ENCODE results near the gene BCL11B. TPM values are rescaled to one million over a fixed set of nuclear protein-coding genes. Genes with fewer than 3 reads are reported as not detected.
A peak's percentile ranks its signal among the peaks of the same experiment; 100 is the strongest.

BCL11B gene
- total and polyA plus RNA-seq, 2 donors (not counting 1 experiment from before 2014, with no cell fraction given) = under 0.01 TPM; not detected in 1

DNA sequence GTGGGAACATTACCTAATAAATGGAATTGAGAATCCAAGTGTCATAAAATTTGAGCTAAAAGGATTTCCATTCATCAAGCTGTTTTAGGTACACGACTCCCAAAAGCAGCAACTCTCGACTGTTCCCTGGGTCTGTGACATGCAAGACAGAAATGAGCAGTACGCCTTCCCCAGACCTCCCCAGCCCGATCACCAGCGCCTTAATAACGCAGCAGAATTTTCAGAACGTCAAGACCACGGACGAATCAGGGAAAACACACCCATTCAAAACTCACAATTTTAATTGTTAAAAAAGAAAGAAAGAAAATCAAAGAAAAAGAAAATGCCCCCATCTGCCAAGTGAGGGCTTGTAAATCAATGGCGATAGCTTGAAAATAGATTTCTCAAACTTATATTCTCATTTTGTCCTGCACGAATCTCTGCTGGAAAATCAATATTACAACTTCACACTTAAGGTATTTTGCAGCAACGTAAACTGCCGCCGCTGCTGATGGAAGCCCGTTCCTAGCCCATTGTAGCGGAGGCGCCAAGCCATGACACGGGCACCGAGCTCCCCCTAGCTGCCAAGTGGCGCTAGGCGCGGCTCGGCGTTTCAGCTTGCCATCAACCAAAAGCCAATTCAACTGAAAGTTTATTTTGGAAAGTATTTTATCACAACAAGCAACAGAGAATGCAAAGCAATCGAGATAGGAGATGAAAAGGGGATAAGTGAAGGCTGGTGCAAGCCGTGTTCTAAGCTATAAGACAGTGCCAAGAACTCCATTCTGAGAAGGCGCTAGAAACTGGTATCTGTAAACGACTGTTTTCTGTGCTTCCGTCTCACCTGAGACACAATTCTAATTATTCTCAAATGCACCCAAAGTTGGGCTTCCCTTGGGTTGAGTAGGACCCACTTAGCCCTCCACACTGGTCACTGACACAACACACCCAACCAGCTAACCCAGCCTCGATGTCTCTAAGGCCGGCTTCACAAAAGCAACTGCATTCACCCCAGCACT, 5.5 kb downstream of the BCL11B start:
- H3K27me3 ChIP-seq (ENCODE audit: control insufficient read depth, insufficient read depth, low read length) = peaks cover 11% of the 10 kb centered on the region
- DNase-seq (ENCODE audit: low read depth in 2 of 2) = peak; percentile 50 to 67

GRCh38 chr14:99265571-99265970, 6.4 kb downstream of the BCL11B start:
- no peak for TF ChIP-seq EZH2 (IDR thresholded peaks at IDR 0.05; ENCODE audit: low read length, missing control alignments)
- TF ChIP-seq, protein P1, sequence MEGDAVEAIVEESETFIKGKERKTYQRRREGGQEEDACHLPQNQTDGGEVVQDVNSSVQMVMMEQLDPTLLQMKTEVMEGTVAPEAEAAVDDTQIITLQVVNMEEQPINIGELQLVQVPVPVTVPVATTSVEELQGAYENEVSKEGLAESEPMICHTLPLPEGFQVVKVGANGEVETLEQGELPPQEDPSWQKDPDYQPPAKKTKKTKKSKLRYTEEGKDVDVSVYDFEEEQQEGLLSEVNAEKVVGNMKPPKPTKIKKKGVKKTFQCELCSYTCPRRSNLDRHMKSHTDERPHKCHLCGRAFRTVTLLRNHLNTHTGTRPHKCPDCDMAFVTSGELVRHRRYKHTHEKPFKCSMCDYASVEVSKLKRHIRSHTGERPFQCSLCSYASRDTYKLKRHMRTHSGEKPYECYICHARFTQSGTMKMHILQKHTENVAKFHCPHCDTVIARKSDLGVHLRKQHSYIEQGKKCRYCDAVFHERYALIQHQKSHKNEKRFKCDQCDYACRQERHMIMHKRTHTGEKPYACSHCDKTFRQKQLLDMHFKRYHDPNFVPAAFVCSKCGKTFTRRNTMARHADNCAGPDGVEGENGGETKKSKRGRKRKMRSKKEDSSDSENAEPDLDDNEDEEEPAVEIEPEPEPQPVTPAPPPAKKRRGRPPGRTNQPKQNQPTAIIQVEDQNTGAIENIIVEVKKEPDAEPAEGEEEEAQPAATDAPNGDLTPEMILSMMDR (conservative IDR thresholded peaks at IDR 0.05 in 1 of 2, IDR thresholded peaks at IDR 0.05 in 1 of 2; ENCODE audit: low read depth in 1 of 2, low read length in 2 of 2) = no peak
- no peak for DNase-seq (ENCODE audit: low read depth in 2 of 2)
- no peaks in the 10 kb centered on the region for H3K36me3 ChIP-seq (ENCODE audit: control insufficient read depth, insufficient read depth, low read length)
- H3K27ac ChIP-seq (ENCODE audit: insufficient read depth, low read length) = no peak overlapping the region
- H3K9ac ChIP-seq (ENCODE audit: insufficient read depth, low read length) = no peak overlapping the region
- H2AFZ ChIP-seq (ENCODE audit: low read length) = no peak overlapping the region
- no peak overlapping the region for H3K4me3 ChIP-seq (replicated peaks in 1 of 4; ENCODE audit: control extremely low read depth in 1 of 4, insufficient read depth in 1 of 4, low read depth in 3 of 4, low read length in 4 of 4)
- no peaks in the 10 kb centered on the region for H3K79me2 ChIP-seq (ENCODE audit: control insufficient read depth, insufficient read depth, low read length)
- peaks cover 10% of the 10 kb centered on the region for H3K27me3 ChIP-seq (ENCODE audit: control insufficient read depth, insufficient read depth, low read length)
- no peak overlapping the region for H3K4me2 ChIP-seq (ENCODE audit: extremely low read depth, insufficient read depth, low read length)
- no peaks in the 10 kb centered on the region for H3K4me1 ChIP-seq (ENCODE audit: control insufficient read depth, extremely low read depth, insufficient read depth, low read length)
- H4K20me1 ChIP-seq (ENCODE audit: control insufficient read depth, extremely low read depth, insufficient read depth, low read length) = no peaks in the 10 kb centered on the region
- H3K9me3 ChIP-seq (ENCODE audit: control insufficient read depth, insufficient read depth, low read depth, low read length) = no peaks in the 10 kb centered on the region

More for the DNA sequence above, 5.5 kb downstream of the BCL11B start:
- Histone ChIP-seq H2AFZ (ENCODE audit: low read length) (no peak overlapping the region), H4K20me1 (ENCODE audit: control insufficient read depth, extremely low read depth, insufficient read depth, low read length) (no peaks in the 10 kb centered on the region), H3K4me1 (ENCODE audit: control insufficient read depth, extremely low read depth, insufficient read depth, low read length) (no peaks in the 10 kb centered on the region), H3K9me3 (ENCODE audit: control insufficient read depth, insufficient read depth, low read depth, low read length) (no peaks in the 10 kb centered on the region), H3K36me3 (ENCODE audit: control insufficient read depth, insufficient read depth, low read length) (no peaks in the 10 kb centered on the region), H3K4me3 (replicated peaks in 1 of 4; ENCODE audit: control extremely low read depth in 1 of 4, insufficient read depth in 1 of 4, low read depth in 3 of 4, low read length in 4 of 4) (peak overlapping the region in 1 of 4 experiments; percentile 34), H3K4me2 (ENCODE audit: extremely low read depth, insufficient read depth, low read length) (no peak overlapping the region), H3K79me2 (ENCODE audit: control insufficient read depth, insufficient read depth, low read length) (no peaks in the 10 kb centered on the region), H3K9ac (ENCODE audit: insufficient read depth, low read length) (no peak overlapping the region), H3K27ac (ENCODE audit: insufficient read depth, low read length) (no peak overlapping the region)
- TF ChIP-seq, protein P1 (conservative IDR thresholded peaks at IDR 0.05 in 1 of 2, IDR thresholded peaks at IDR 0.05 in 1 of 2; ENCODE audit: low read depth in 1 of 2, low read length in 2 of 2) = peak; percentile 98
- no peak for TF ChIP-seq EZH2 (IDR thresholded peaks at IDR 0.05; ENCODE audit: low read length, missing control alignments)

DNA sequence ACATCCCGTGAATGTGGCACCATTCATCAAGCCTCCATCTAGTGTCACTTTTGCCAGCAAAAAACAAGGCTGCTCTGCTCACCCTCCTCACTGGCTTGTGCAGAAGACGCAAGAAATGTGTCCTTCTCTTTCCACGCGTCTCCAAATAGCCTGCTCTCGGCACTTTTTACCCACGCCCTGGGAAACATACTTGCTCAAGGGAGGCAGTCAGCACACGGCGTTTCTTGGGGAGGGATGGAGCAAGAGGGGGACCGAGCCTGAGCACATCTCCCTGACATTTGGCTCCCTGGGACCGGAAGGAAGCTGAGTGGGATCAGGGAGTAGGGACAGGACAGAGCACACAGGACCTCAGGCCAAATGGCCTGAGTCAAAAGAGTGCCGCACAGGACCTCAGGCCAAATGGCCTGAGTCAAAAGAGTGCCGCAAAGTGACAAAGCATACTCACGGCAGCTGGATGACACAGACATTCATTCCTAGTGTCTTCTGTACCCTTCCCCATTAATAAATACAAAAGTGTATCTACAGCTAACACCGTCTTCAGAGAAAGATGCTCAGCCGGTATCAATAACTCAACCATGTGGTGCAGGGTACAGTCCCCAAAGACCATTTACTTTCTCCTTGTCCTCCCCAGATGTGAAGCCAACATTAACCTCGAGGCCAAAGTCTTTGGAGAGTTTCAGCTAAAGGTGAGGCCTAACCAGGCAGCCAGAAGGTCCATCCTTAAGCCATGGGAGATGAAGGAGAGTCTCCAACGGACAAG, 7.1 kb downstream of the BCL11B start:
- TF ChIP-seq, protein P1 (conservative IDR thresholded peaks at IDR 0.05 in 1 of 2, IDR thresholded peaks at IDR 0.05 in 1 of 2; ENCODE audit: low read depth in 1 of 2, low read length in 2 of 2) = no peak
- no peak for TF ChIP-seq EZH2 (IDR thresholded peaks at IDR 0.05; ENCODE audit: low read length, missing control alignments)
- peaks cover 7% of the 10 kb centered on the region for H3K27me3 ChIP-seq (ENCODE audit: control insufficient read depth, insufficient read depth, low read length)
- no peak for DNase-seq (ENCODE audit: low read depth in 2 of 2)

More for the DNA sequence above, 7.1 kb downstream of the BCL11B start:
- Histone ChIP-seq H4K20me1 (ENCODE audit: control insufficient read depth, extremely low read depth, insufficient read depth, low read length) (no peaks in the 10 kb centered on the region), H2AFZ (ENCODE audit: low read length) (no peak overlapping the region), H3K27ac (ENCODE audit: insufficient read depth, low read length) (no peak overlapping the region), H3K36me3 (ENCODE audit: control insufficient read depth, insufficient read depth, low read length) (no peaks in the 10 kb centered on the region), H3K9me3 (ENCODE audit: control insufficient read depth, insufficient read depth, low read depth, low read length) (no peaks in the 10 kb centered on the region), H3K4me2 (ENCODE audit: extremely low read depth, insufficient read depth, low read length) (no peak overlapping the region), H3K4me3 (replicated peaks in 1 of 4; ENCODE audit: control extremely low read depth in 1 of 4, insufficient read depth in 1 of 4, low read depth in 3 of 4, low read length in 4 of 4) (no peak overlapping the region), H3K9ac (ENCODE audit: insufficient read depth, low read length) (no peak overlapping the region), H3K4me1 (ENCODE audit: control insufficient read depth, extremely low read depth, insufficient read depth, low read length) (no peaks in the 10 kb centered on the region), H3K79me2 (ENCODE audit: control insufficient read depth, insufficient read depth, low read length) (no peaks in the 10 kb centered on the region)
